WTC11 (cell line): Measurements from ENCODE around the gene SIPA1L3. TPM values are rescaled to one million over a fixed set of nuclear protein-coding genes. Genes with fewer than 3 reads are reported as not detected.

Experiments used
- ATF1 ChIP-seq: sonication (generic); formaldehyde crosslinking; IDR thresholded peaks from 2 replicates; pipeline ENCODE4 v1.8.1; 2023; ENCODE audit warnings: mild to moderate bottlenecking, moderate library complexity, missing genetic modification reagents
- CDX4 ChIP-seq: fragments of 250-450 bp; sonication (Bioruptor Pico); IDR thresholded peaks from 2 replicates; pipeline ENCODE4 v1.9.0; 2021; ENCODE audit warnings: moderate library complexity, mild to moderate bottlenecking, inconsistent platforms, borderline replicate concordance
- CTCF ChIP-seq: fragments of 200-600 bp; IDR thresholded peaks from 2 replicates; pipeline ENCODE4 v1.8.0; 2022; ENCODE audit warnings: antibody characterized with exemption
- EMX1 ChIP-seq: fragments of 250-450 bp; sonication (Bioruptor Pico); IDR thresholded peaks from 2 replicates; pipeline ENCODE4 v1.8.0; 2021; ENCODE audit warnings: mild to moderate bottlenecking
- FOXJ3 ChIP-seq: sonication (generic); formaldehyde crosslinking; IDR thresholded peaks from 2 replicates; pipeline ENCODE4 v1.9.0; 2021; ENCODE audit warnings: missing genetic modification reagents, mild to moderate bottlenecking, borderline replicate concordance
- FOXK1 ChIP-seq: sonication (generic); formaldehyde crosslinking; IDR thresholded peaks from 2 replicates; pipeline ENCODE4 v1.8.0; 2022; ENCODE audit warnings: mild to moderate bottlenecking, moderate library complexity, missing genetic modification reagents
- GABPB1 ChIP-seq: sonication (generic); formaldehyde crosslinking; IDR thresholded peaks from 2 replicates; pipeline ENCODE4 v1.8.1; 2023; ENCODE audit warnings: mild to moderate bottlenecking, missing genetic modification reagents
- GRHL2 ChIP-seq: fragments of 250-450 bp; sonication (Bioruptor Pico); IDR thresholded peaks from 2 replicates; pipeline ENCODE4 v1.8.0; 2022; ENCODE audit warnings: mild to moderate bottlenecking, moderate library complexity; ENCODE audit not compliant: insufficient replicate concordance, severe bottlenecking
- HMGXB4 ChIP-seq: sonication (generic); formaldehyde crosslinking; IDR thresholded peaks from 2 replicates; pipeline ENCODE4 v1.8.1; 2023; ENCODE audit warnings: mild to moderate bottlenecking, moderate library complexity, missing genetic modification reagents
- IRF2 ChIP-seq: sonication (generic); formaldehyde crosslinking; IDR thresholded peaks from 2 replicates; pipeline ENCODE4 v1.8.0; 2022; ENCODE audit warnings: low read depth, missing genetic modification reagents, borderline replicate concordance
- KAT7 ChIP-seq: sonication (generic); formaldehyde crosslinking; IDR thresholded peaks from 2 replicates; pipeline ENCODE4 v1.8.1; 2023; ENCODE audit warnings: missing genetic modification reagents, mild to moderate bottlenecking, borderline replicate concordance
- MLX ChIP-seq: sonication (generic); formaldehyde crosslinking; IDR thresholded peaks from 2 replicates; pipeline ENCODE4 v1.8.1; 2023; ENCODE audit warnings: mild to moderate bottlenecking, missing genetic modification reagents, moderate library complexity
- NFYB ChIP-seq: sonication (generic); formaldehyde crosslinking; conservative IDR thresholded peaks from 2 replicates; pipeline ENCODE4 v1.8.0; 2022; ENCODE audit warnings: low read depth, missing genetic modification reagents
- OVOL2 ChIP-seq: fragments of 250-450 bp; sonication (Bioruptor Pico); IDR thresholded peaks from 2 replicates; pipeline ENCODE4 v1.9.0; 2021; ENCODE audit warnings: mild to moderate bottlenecking, borderline replicate concordance
- RELA ChIP-seq: sonication (generic); formaldehyde crosslinking; IDR thresholded peaks from 2 replicates; pipeline ENCODE4 v1.8.1; 2022; ENCODE audit warnings: missing genetic modification reagents, mild to moderate bottlenecking, borderline replicate concordance
- SMAD4 ChIP-seq: sonication (generic); formaldehyde crosslinking; IDR thresholded peaks from 2 replicates; pipeline ENCODE4 v1.8.0; 2022; ENCODE audit warnings: mild to moderate bottlenecking, missing genetic modification reagents
- STAT6 ChIP-seq: sonication (generic); formaldehyde crosslinking; conservative IDR thresholded peaks from 2 replicates; pipeline ENCODE4 v1.8.1; 2023; ENCODE audit warnings: mild to moderate bottlenecking, low read depth, missing genetic modification reagents, moderate library complexity
- TCF7 ChIP-seq: sonication (generic); formaldehyde crosslinking; IDR thresholded peaks from 2 replicates; pipeline ENCODE4 v1.8.0; 2022; ENCODE audit warnings: mild to moderate bottlenecking, low read depth, missing genetic modification reagents, moderate library complexity
- TEAD1 ChIP-seq: sonication (generic); formaldehyde crosslinking; IDR thresholded peaks from 2 replicates; pipeline ENCODE4 v1.8.0; 2022; ENCODE audit warnings: mild to moderate bottlenecking, missing genetic modification reagents
- TEAD4 ChIP-seq: sonication (generic); formaldehyde crosslinking; IDR thresholded peaks from 2 replicates; pipeline ENCODE4 v1.8.0; 2022; ENCODE audit warnings: mild to moderate bottlenecking, missing genetic modification reagents
- ZNF121 ChIP-seq: sonication (generic); formaldehyde crosslinking; IDR thresholded peaks from 2 replicates; pipeline ENCODE4 v1.8.0; 2023; ENCODE audit warnings: missing genetic modification reagents
- ZNF232 ChIP-seq: sonication (generic); formaldehyde crosslinking; IDR thresholded peaks from 2 replicates; pipeline ENCODE4 v1.8.0; 2022; ENCODE audit warnings: mild to moderate bottlenecking, missing genetic modification reagents
- ZNF317 ChIP-seq: sonication (generic); formaldehyde crosslinking; IDR thresholded peaks from 2 replicates; pipeline ENCODE4 v1.8.1; 2023; ENCODE audit warnings: low read depth, mild to moderate bottlenecking, moderate library complexity, missing genetic modification reagents, borderline replicate concordance
- ZNF396 ChIP-seq: fragments of 250-450 bp; sonication (Bioruptor Pico); IDR thresholded peaks from 2 replicates; pipeline ENCODE4 v1.8.0; 2021; ENCODE audit warnings: mild to moderate bottlenecking, moderate library complexity, borderline replicate concordance
- ZNF671 ChIP-seq: fragments of 250-450 bp; sonication (Bioruptor Pico); IDR thresholded peaks from 2 replicates; pipeline ENCODE4 v1.8.0; 2021; ENCODE audit warnings: mild to moderate bottlenecking
- total RNA-seq: library from RNA; stranded (reverse); gene quantifications from 3 replicates; pipeline ENCODE4 v1.2.3, GENCODE V29; 2021

SIPA1L3 gene
- total RNA-seq, 1 experiment from 2014 or later: 41.5 TPM

- TF ChIP-seq HMGXB4 (no peak), NFYB (CRISPR knock-in tag) (no peak), TCF7 (CRISPR knock-in tag) (no peak), OVOL2 (CRISPR knock-in tag) (no peak), ZNF396 (CRISPR knock-in tag) (no peak), KAT7 (CRISPR knock-in tag) (no peak), FOXJ3 (CRISPR knock-in tag) (no peak), TEAD1 (CRISPR knock-in tag) (no peak), GRHL2 (no peak), SMAD4 (no peak), FOXK1 (CRISPR knock-in tag) (0 out of 2 replicates have a peak, but pooled peaks have one; percentile 31), ZNF121 (CRISPR knock-in tag) (no peak), ZNF317 (no peak), TEAD4 (CRISPR knock-in tag) (no peak), EMX1 (no peak), GABPB1 (CRISPR knock-in tag) (no peak), CDX4 (no peak), ZNF671 (CRISPR knock-in tag) (no peak), IRF2 (CRISPR knock-in tag) (no peak), ATF1 (no peak), ZNF232 (CRISPR knock-in tag) (no peak), STAT6 (CRISPR knock-in tag) (no peak), MLX (CRISPR knock-in tag) (no peak), RELA (CRISPR knock-in tag) (no peak), CTCF (no peak)
Measured at GRCh38 chr19:38210458-38210987, 303.5 kb downstream of the SIPA1L3 start (continued).
